Activated gamma-delta T cell treated with Interleukin-2 at 50 U/mL for 16 hours (primary cell): ENCODE data around the gene HIVEP3.

Source experiments
- DNase-seq: peaks from one replicate; pipeline ENCODE4 v3.0.0-alpha.2; 2020

Gene HIVEP3

GRCh38 chr1:41809692-41810091 is 109.0 kb downstream of the HIVEP3 start:
- no peak for DNase-seq

- no peak for DNase-seq
Observed at GRCh38 chr1:41807390-41807789, 111.3 kb downstream of the HIVEP3 start.

- peak; percentile 56 for DNase-seq
Observed at GRCh38 chr1:41806472-41807155, 112.1 kb downstream of the HIVEP3 start.

GRCh38 chr1:41805771-41806471 is 112.8 kb downstream of the HIVEP3 start:
- DNase-seq, result peak; percentile 29

- DNase-seq, result peak; percentile 47
Observed at GRCh38 chr1:41804176-41804575, 114.5 kb downstream of the HIVEP3 start.

- no peak for DNase-seq
Observed at GRCh38 chr1:41803656-41804055, 115.1 kb downstream of the HIVEP3 start.

GRCh38 chr1:41802532-41803501 is 115.9 kb downstream of the HIVEP3 start:
- peak; percentile 44 for DNase-seq

- DNase-seq, result no peak
Observed at GRCh38 chr1:41800311-41800829, 118.4 kb downstream of the HIVEP3 start.

- DNase-seq, result no peak
Observed at GRCh38 chr1:41799723-41800122, 119.0 kb downstream of the HIVEP3 start.

- no peak for DNase-seq
Observed at GRCh38 chr1:41799205-41799604, 119.5 kb downstream of the HIVEP3 start.

GRCh38 chr1:41795205-41795762 is 123.4 kb downstream of the HIVEP3 start:
- no peak for DNase-seq

GRCh38 chr1:41794031-41794430 is 124.7 kb downstream of the HIVEP3 start:
- DNase-seq, result no peak

GRCh38 chr1:41792485-41792770 is 126.3 kb downstream of the HIVEP3 start:
- no peak for DNase-seq

GRCh38 chr1:41791667-41792484 is 126.8 kb downstream of the HIVEP3 start:
- no peak for DNase-seq

GRCh38 chr1:41790351-41790750 is 128.4 kb downstream of the HIVEP3 start:
- no peak for DNase-seq

- no peak for DNase-seq
Observed at GRCh38 chr1:41789661-41790330, 128.9 kb downstream of the HIVEP3 start.

- DNase-seq, result no peak
Observed at GRCh38 chr1:41788427-41788826, 130.3 kb downstream of the HIVEP3 start.

GRCh38 chr1:41784531-41785274 is 134.0 kb downstream of the HIVEP3 start:
- no peak for DNase-seq

GRCh38 chr1:41783189-41783639 is 135.5 kb downstream of the HIVEP3 start:
- DNase-seq, result no peak

- DNase-seq, result no peak
Observed at GRCh38 chr1:41780916-41781315, 137.8 kb downstream of the HIVEP3 start.

- DNase-seq, result no peak
Observed at GRCh38 chr1:41780322-41780721, 138.4 kb downstream of the HIVEP3 start.
